Measurements from ENCODE around the gene ATXN7L1. TPM values are rescaled to one million over a fixed set of nuclear protein-coding genes. Genes with fewer than 3 reads are reported as not detected.

Gene ATXN7L1
- total and polyA plus RNA-seq, 2 of the 8 experiments (the other 6 are each of a cell fraction or from before 2014, with no cell fraction given), result 14.3 to 34.0 TPM

- H2BK20ac ChIP-seq (ENCODE audit: low read length), result no peak overlapping the region
- DNase-seq (ENCODE audit: low read depth in 1 of 2, low spot score in 2 of 2) (no peak), FAIRE-seq (no peak)
- peak overlapping the region; percentile 67; the same call in 1 of the 2 replicates for H2BK5ac ChIP-seq (ENCODE audit: low read depth, low read length)
- H3K4me1 ChIP-seq (replicated peaks in 1 of 4; ENCODE audit: control insufficient read depth in 3 of 4, insufficient read depth in 4 of 4, low read length in 3 of 4), result peaks cover 28 to 48% (median 32%) of the 10 kb centered on the region in 4 experiments
- H2AFZ ChIP-seq (ENCODE audit: low read length), result no peak overlapping the region
- no peak overlapping the region for H3K14ac ChIP-seq (ENCODE audit: insufficient read length)
- H3K36me3 ChIP-seq (ENCODE audit: control insufficient read depth in 2 of 4, insufficient read depth in 4 of 4, low read length in 3 of 4), result no peaks in the 10 kb centered on the region
- no peak overlapping the region for H3K23ac ChIP-seq (ENCODE audit: insufficient read length)
- no peak overlapping the region for H4K8ac ChIP-seq (ENCODE audit: extremely low read depth, insufficient read depth, low read length)
- WGBS, 2 experiments (ENCODE audit: extremely low coverage in 1 of 2, insufficient coverage in 1 of 2, insufficient read length in 1 of 2, insufficient replicate concordance in 2 of 2, low coverage in 1 of 2, low lambda C conversion rate in 2 of 2, missing lambda C conversion rate in 1 of 2), result 92% methylated on average over 8 of the region's 8 CpGs; no CpG with 5 or more reads in 1 of the 2 experiments
- H3K27me3 ChIP-seq (replicated peaks in 1 of 4; ENCODE audit: control insufficient read depth in 3 of 4, extremely low read depth in 1 of 4, insufficient read depth in 3 of 4, low read length in 3 of 4), result no peaks in the 10 kb centered on the region
- H3K9me3 ChIP-seq (ENCODE audit: insufficient read depth in 2 of 2, low read depth in 1 of 2, low read length in 1 of 2), result no peaks in the 10 kb centered on the region
- H3K79me1 ChIP-seq (ENCODE audit: low read depth, low read length), result 0 out of 2 replicates have a peak, but pooled peaks cover 2% of the 10 kb centered on the region
- no peak overlapping the region for H3K9ac ChIP-seq (replicated peaks in 1 of 4; ENCODE audit: extremely low read depth in 1 of 4, low read depth in 3 of 4, low read length in 3 of 4)
- H2BK12ac ChIP-seq (ENCODE audit: low read depth, low read length), result peak overlapping the region; percentile 93; the same call in 1 of the 2 replicates
- no peak overlapping the region for H2BK15ac ChIP-seq (ENCODE audit: low read length)
- no peak overlapping the region for H3K4me2 ChIP-seq (ENCODE audit: insufficient read depth in 1 of 2, low read depth in 2 of 2, low read length in 2 of 2)
- ChIA-PET POLR2A (ENCODE audit: partially characterized antibody) (interaction anchor here (0.7 to 3.7 kb wide), 5 partner anchors 10 to 249 kb away, joined by 3 to 23 read pairs (median 4); no protein-coding TSS in a partner anchor), CTCF (ENCODE audit: partially characterized antibody) (interaction anchor here (0.6 to 11.8 kb wide), 27 partner anchors 9 to 500 kb away, joined by 3 to 158 read pairs (median 4); partner anchors contain the start of genes ATXN7L1 and RINT1)
- H3K56ac ChIP-seq (replicated peaks; ENCODE audit: insufficient read length, low read depth, low read length), result no peak overlapping the region
- no peaks in the 10 kb centered on the region for H3K23me2 ChIP-seq (ENCODE audit: low read depth, low read length)
- no peak overlapping the region for H4K5ac ChIP-seq (ENCODE audit: insufficient read length, low read depth, low read length)
- H3K4ac ChIP-seq (replicated peaks; ENCODE audit: insufficient read length, low read depth, low read length), result peak overlapping the region; percentile 40
- peak overlapping the region; percentile 65; the same call in 1 of the 2 replicates for H2AK5ac ChIP-seq (ENCODE audit: low read depth, low read length)
- peak overlapping the region; percentile 57 for H2BK120ac ChIP-seq (replicated peaks; ENCODE audit: low read depth, low read length)
- no peak overlapping the region for H3K27ac ChIP-seq (ENCODE audit: low read depth, low read length)
- H3K79me2 ChIP-seq (ENCODE audit: control insufficient read depth in 1 of 2, insufficient read depth in 2 of 2, low read length in 2 of 2), result no peaks in the 10 kb centered on the region; a peak in 1 of 4 replicates
- H4K91ac ChIP-seq (replicated peaks; ENCODE audit: insufficient read length, low read length), result peak overlapping the region; percentile 50
- H4K20me1 ChIP-seq (replicated peaks in 1 of 2; ENCODE audit: control insufficient read depth in 1 of 2, insufficient read depth in 2 of 2, low read length in 2 of 2), result no peaks in the 10 kb centered on the region
- H3K18ac ChIP-seq (ENCODE audit: extremely low read depth, low read length), result 0 out of 2 replicates have a peak overlapping the region, but pooled peaks have one; percentile 1
- no peak overlapping the region for H3K4me3 ChIP-seq (ENCODE audit: extremely low read depth in 1 of 4, insufficient read depth in 2 of 4, low read depth in 3 of 4, low read length in 4 of 4)
- no peak for TF ChIP-seq EZH2 (IDR thresholded peaks at IDR 0.05; ENCODE audit: low read depth, low read length, severe bottlenecking)
- TF ChIP-seq CBX8 (IDR thresholded peaks at IDR 0.05; ENCODE audit: borderline replicate concordance, low read depth, low read length), result no peak
- TF ChIP-seq BRCA1 (IDR thresholded peaks at IDR 0.05; ENCODE audit: low read depth, low read length), result no peak
- no peak for TF ChIP-seq YY1 (IDR thresholded peaks at IDR 0.05; ENCODE audit: low read depth, low read length)
- TF ChIP-seq SP4 (IDR thresholded peaks at IDR 0.05; ENCODE audit: low read length), result no peak
- no peak for TF ChIP-seq SRF (IDR thresholded peaks at IDR 0.05; ENCODE audit: low read depth, low read length)
- no peak for TF ChIP-seq TCF12 (IDR thresholded peaks at IDR 0.05; ENCODE audit: low read depth, low read length)
- TF ChIP-seq PHF8 (conservative IDR thresholded peaks at IDR 0.05; ENCODE audit: low read depth, low read length), result no peak
- no peak for TF ChIP-seq TBP (IDR thresholded peaks at IDR 0.05; ENCODE audit: low read depth, low read length)
- no peak for TF ChIP-seq RAD21 (IDR thresholded peaks at IDR 0.05 in 1 of 2, conservative IDR thresholded peaks at IDR 0.05 in 1 of 2; ENCODE audit: low read depth in 2 of 2, low read length in 2 of 2)
- no peak for TF ChIP-seq EGR1 (IDR thresholded peaks at IDR 0.05; ENCODE audit: borderline replicate concordance, low read depth, low read length)
- no peak for TF ChIP-seq NANOG (IDR thresholded peaks at IDR 0.05; ENCODE audit: insufficient read depth, low read depth, low read length, poor library complexity, severe bottlenecking)
- TF ChIP-seq TAF7 (optimal IDR thresholded peaks at IDR 0.05; ENCODE audit: borderline replicate concordance, low read depth, low read length), result no peak
Observed at GRCh38 chr7:105654095-105654686, 222.2 kb downstream of the ATXN7L1 start.

Measured in H1 (cell line).